Amniotic epithelial cell (primary cell): ENCODE data around the gene ALDH1A2.
"Not testable (repeated sequence)": the region's sequence is repeated elsewhere in the genome, so short reads cannot be mapped to it uniquely, and the experiment has no call there.

Experiments
- DNase-seq: peaks from one replicate; pipeline ENCODE4 v3.0.0-alpha.2; 2010; ENCODE audit warnings: low read depth

The ALDH1A2 gene

GRCh38 chr15:58066042-58066867, 744 bp upstream of the ALDH1A2 start:
- DNase-seq = peak; percentile 13

- no peak for DNase-seq
Observed at GRCh38 chr15:58064980-58065444, 499 bp downstream of the ALDH1A2 start.

- no peak for DNase-seq
Observed at GRCh38 chr15:58064082-58064979, 1.2 kb downstream of the ALDH1A2 start.

GRCh38 chr15:58063614-58064013, 1.9 kb downstream of the ALDH1A2 start:
- no peak for DNase-seq

GRCh38 chr15:58062983-58063382, 2.5 kb downstream of the ALDH1A2 start:
- no peak for DNase-seq

GRCh38 chr15:58062175-58062574, 3.3 kb downstream of the ALDH1A2 start:
- DNase-seq = no peak

GRCh38 chr15:58060575-58060974, 4.9 kb downstream of the ALDH1A2 start:
- DNase-seq = no peak

- no peak for DNase-seq
Observed at GRCh38 chr15:58058729-58059128, 6.8 kb downstream of the ALDH1A2 start.

GRCh38 chr15:58058073-58058472, 7.4 kb downstream of the ALDH1A2 start:
- DNase-seq = no peak

- no peak for DNase-seq
Observed at GRCh38 chr15:58057559-58057958, 8.0 kb downstream of the ALDH1A2 start.

- DNase-seq = no peak
Observed at GRCh38 chr15:58056015-58056414, 9.5 kb downstream of the ALDH1A2 start.

- DNase-seq = no peak
Observed at GRCh38 chr15:58053315-58054153, 12.0 kb downstream of the ALDH1A2 start.

- no peak for DNase-seq
Observed at GRCh38 chr15:58052334-58052733, 13.2 kb downstream of the ALDH1A2 start.

- no peak for DNase-seq
Observed at GRCh38 chr15:58049520-58050227, 15.8 kb downstream of the ALDH1A2 start.

GRCh38 chr15:58048261-58048660, 17.2 kb downstream of the ALDH1A2 start:
- DNase-seq = no peak

GRCh38 chr15:58047149-58047548, 18.4 kb downstream of the ALDH1A2 start:
- DNase-seq = no peak

- DNase-seq = peak; percentile 65
Observed at GRCh38 chr15:58046467-58046866, 19.0 kb downstream of the ALDH1A2 start.

- not testable (repeated sequence) for DNase-seq
Observed at GRCh38 chr15:58045376-58045775, 20.1 kb downstream of the ALDH1A2 start.

GRCh38 chr15:58044551-58044950, 21.0 kb downstream of the ALDH1A2 start:
- DNase-seq = no peak

GRCh38 chr15:58043192-58043903, 22.2 kb downstream of the ALDH1A2 start:
- peak; percentile 18 for DNase-seq

- DNase-seq = no peak
Observed at GRCh38 chr15:58042006-58042405, 23.5 kb downstream of the ALDH1A2 start.
